ENCODE measurements around the gene SOWAHD.

Gene SOWAHD

GRCh38 chrX:119757646-119757978 is 776 bp upstream of the SOWAHD start:
- in situ Hi-C loops (cut with MboI; ENCODE audit: low sequenced_read_pairs, unreplicated experiment): no loop called here
- no peak for DNase-seq (ENCODE audit: low spot score)

GRCh38 chrX:119758731-119759247 is 401 bp downstream of the SOWAHD start:
- TF ChIP-seq CTCF (IDR thresholded peaks at IDR 0.05; ENCODE audit: borderline replicate concordance, control extremely low read depth, extremely low read depth, insufficient read depth, missing control alignments): no peak
- in situ Hi-C loops (cut with MboI; ENCODE audit: low sequenced_read_pairs, unreplicated experiment): no loop called here
- DNase-seq (ENCODE audit: low spot score): no peak

More at GRCh38 chrX:119757646-119757978, 776 bp upstream of the SOWAHD start:
- no peak for TF ChIP-seq CTCF (IDR thresholded peaks at IDR 0.05; ENCODE audit: borderline replicate concordance, control extremely low read depth, extremely low read depth, insufficient read depth, missing control alignments)

DNA sequence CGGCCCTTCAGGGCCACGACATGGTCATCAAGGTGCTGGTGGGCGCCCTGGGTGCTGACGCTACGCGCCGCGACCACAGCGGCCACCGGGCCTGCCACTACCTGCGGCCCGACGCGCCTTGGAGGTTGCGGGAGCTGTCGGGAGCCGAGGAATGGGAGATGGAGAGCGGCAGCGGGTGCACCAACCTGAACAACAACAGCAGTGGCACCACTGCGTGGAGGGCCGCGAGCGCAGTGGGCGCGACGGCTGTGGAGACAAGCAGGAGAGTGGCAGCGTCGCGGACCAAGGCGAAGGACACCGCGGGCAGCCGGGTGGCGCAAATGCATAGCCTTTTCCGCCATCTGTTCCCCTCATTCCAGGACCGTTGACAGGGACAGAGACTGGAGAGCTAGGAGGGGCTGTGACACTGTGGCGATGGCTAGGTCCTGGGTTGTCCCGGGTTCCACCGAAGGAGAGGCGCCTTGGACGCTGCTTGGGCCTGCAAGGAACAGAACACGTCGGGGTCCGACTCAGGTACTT is 919 bp downstream of the SOWAHD start:
- DNase-seq (ENCODE audit: low spot score): no peak
- in situ Hi-C loops (cut with MboI; ENCODE audit: low sequenced_read_pairs, unreplicated experiment): no loop called here
- no peak for TF ChIP-seq CTCF (IDR thresholded peaks at IDR 0.05; ENCODE audit: borderline replicate concordance, control extremely low read depth, extremely low read depth, insufficient read depth, missing control alignments)

DNA sequence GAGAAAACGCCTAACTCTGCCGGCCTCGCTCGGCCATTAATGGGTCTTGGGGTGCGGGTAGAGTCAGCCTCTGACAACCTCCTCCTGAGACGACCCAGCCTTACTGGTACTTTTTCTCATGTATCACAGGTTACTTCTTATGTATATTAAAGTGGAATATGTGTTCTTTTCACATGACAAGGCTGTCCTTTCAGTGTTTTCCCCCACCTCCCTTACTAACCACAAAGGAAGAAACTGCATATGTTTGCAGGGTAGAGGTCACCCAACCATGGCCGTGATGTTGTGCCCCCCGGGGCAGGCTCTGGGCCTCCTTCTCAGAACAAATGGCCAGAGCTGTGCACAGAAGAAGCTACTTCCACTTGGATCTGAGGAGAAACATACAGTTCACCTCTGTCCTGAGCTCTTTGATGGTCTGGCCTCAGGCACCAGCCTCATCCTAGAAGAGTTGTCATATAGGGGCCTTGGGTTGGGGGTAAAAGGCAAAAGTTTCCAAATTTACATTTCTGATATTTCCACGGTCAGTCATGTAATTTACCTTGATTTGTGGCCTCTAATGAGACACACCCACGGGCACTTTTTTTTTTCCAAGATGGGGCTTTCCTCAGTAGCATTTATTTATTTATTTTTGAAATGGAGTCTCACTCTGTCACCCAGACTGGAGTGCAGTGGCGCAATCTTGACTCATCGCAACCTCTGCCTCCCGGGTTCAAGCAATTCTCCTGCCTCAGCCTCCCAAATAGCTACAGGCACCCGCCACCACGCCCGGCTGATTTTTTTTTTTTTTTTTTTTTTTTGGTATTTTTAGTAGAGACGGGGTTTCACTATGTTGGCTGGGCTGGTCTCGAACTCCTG is 1.9 kb downstream of the SOWAHD start:
- in situ Hi-C loops (cut with MboI; ENCODE audit: low sequenced_read_pairs, unreplicated experiment): no loop called here
- no peak for DNase-seq (ENCODE audit: low spot score)
- TF ChIP-seq CTCF (IDR thresholded peaks at IDR 0.05; ENCODE audit: borderline replicate concordance, control extremely low read depth, extremely low read depth, insufficient read depth, missing control alignments): no peak

DNA sequence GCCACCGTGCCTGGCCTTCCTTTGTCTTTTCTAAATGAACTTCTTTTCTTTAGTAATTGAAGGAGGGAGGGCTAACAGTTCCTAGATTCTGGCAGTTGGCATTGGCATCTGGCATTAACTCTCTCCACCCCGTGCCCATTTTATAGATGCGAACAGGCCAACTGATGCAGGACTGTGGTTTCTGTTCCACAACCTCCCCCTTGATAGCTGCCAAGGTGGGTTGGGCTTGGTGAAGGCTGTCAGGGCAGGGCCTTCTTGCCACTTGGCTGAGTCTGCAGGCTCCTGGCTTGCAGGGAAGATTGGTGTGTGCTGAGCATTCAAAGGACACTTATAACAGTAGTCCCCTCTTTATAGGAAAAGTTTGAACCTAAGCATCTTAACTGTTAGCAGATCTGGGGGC is 4.3 kb downstream of the SOWAHD start:
- in situ Hi-C loops (cut with MboI; ENCODE audit: low sequenced_read_pairs, unreplicated experiment): no loop called here
- no peak for TF ChIP-seq CTCF (IDR thresholded peaks at IDR 0.05; ENCODE audit: borderline replicate concordance, control extremely low read depth, extremely low read depth, insufficient read depth, missing control alignments)
- DNase-seq (ENCODE audit: low spot score): no peak

DNA sequence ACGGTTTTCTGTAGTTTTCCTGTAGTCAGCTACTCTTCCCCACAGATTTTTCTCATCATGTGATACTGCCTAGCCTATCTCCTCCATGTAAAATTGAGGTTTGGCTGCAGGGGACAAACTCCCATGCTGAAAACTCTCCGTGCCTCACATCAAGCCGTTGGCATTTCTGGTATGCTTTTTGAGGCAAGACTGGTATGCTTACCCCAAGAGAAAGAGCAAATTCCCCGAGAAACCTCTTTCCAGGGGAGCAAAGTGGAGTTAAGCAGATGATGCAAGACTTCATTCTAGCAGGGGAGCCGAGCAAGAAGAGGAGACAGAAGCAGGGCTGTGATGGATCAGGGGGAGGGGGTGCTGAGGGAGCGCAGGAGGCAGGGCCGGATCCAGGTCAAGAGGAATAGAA is 4.8 kb downstream of the SOWAHD start:
- in situ Hi-C loops (cut with MboI; ENCODE audit: low sequenced_read_pairs, unreplicated experiment): no loop called here
- no peak for DNase-seq (ENCODE audit: low spot score)
- TF ChIP-seq CTCF (IDR thresholded peaks at IDR 0.05; ENCODE audit: borderline replicate concordance, control extremely low read depth, extremely low read depth, insufficient read depth, missing control alignments): no peak

Measured in GM13976 (cell line).